HepG2 (cell line): Measurements from ENCODE around the gene HSCB. TPM values are rescaled to one million over a fixed set of nuclear protein-coding genes. Genes with fewer than 3 reads are reported as not detected.

Experiments
- ATAC-seq: fragments of 200-7000 bp; cut with Tn5 transposase; 3 replicates; pipeline ENCODE4 v1.9.1; 2020; ENCODE audit warnings: mild to moderate bottlenecking, moderate library complexity
- BruUV-seq: library from RNA; stranded (reverse); fragments of 400-500 nt; replicated peaks from 2 replicates; lab custom pipeline; 2021; lab: Mats Ljungman, UMichigan
- CTCF ChIA-PET: fragments of 300-600 bp; formaldehyde crosslinking; extraction: SDS; loops from one replicate; lab custom pipeline; 2021; ENCODE audit warnings: low total read pairs, inconsistent platforms, low intra/inter-chr PET ratio; lab: Yijun Ruan, JAX
- POLR2A ChIA-PET: fragments of 350-600 bp; sonication (Branson Sonifier 250); formaldehyde crosslinking; loops from one replicate; lab custom pipeline; 2020; ENCODE audit warnings: antibody characterized with exemption, inconsistent platforms; lab: Yijun Ruan, JAX
- DNase-seq: peaks from one replicate; pipeline ENCODE4 v3.0.0-alpha.2; 2015; ENCODE audit warnings: low spot score
- FAIRE-seq: peaks from 3 replicates; lab custom pipeline; 2011; peaks lifted over from hg19 to GRCh38; lab: Jason Lieb, UNC
- H2AFZ ChIP-seq: one replicate; pipeline ENCODE4 v1.6.1; 2011; ENCODE audit warnings: low read length, inconsistent platforms
- H3K27ac ChIP-seq: fragments of 300-600 bp; 3 replicates; pipeline ENCODE4 v1.8.0; 2011; ENCODE audit warnings: mixed run types, mild to moderate bottlenecking, mixed read lengths, low read length, inconsistent platforms; ENCODE audit not compliant: insufficient read depth; ENCODE audit errors: extremely low read length
- H3K27me3 ChIP-seq, 2 experiments: fragments of 200-600 bp in 1 of 2; 2 replicates in 1 of 2; 3 replicates in 1 of 2; pipeline versions ENCODE4 v1.6.0 to v1.8.0; 2011; ENCODE audit warnings: low read length in 2 of 2, mild to moderate bottlenecking in 2 of 2, moderate library complexity in 2 of 2, inconsistent platforms in 1 of 2; ENCODE audit not compliant: insufficient read depth in 2 of 2, control insufficient read depth in 1 of 2
- H3K36me3 ChIP-seq, 2 experiments: fragments of 200-600 bp in 1 of 2; replicated peaks in 1 of 2; 2 replicates in 1 of 2; 3 replicates in 1 of 2; pipeline versions ENCODE4 v1.5.1 to v1.8.0; 2011; ENCODE audit warnings: low read length in 2 of 2, inconsistent platforms in 1 of 2; ENCODE audit not compliant: insufficient read depth in 2 of 2, control insufficient read depth in 1 of 2
- H3K4me1 ChIP-seq: 2 replicates; pipeline ENCODE4 v1.5.1; 2012; ENCODE audit warnings: low read length, inconsistent platforms; ENCODE audit not compliant: insufficient read depth
- H3K4me2 ChIP-seq: 2 replicates; pipeline ENCODE4 v1.6.0; 2011; ENCODE audit warnings: low read depth, low read length, inconsistent platforms
- H3K4me3 ChIP-seq, 3 experiments: fragments of 200-600 bp in 1 of 3; sonication (generic), shearing (Covaris generic) in 1 of 3; replicated peaks in 1 of 3; 2 replicates each; pipeline ENCODE4 v1.5.1; 2011 to 2016; ENCODE audit warnings: low read length in 3 of 3, inconsistent platforms in 2 of 3, low read depth in 2 of 3, mild to moderate bottlenecking in 2 of 3, control low read depth in 1 of 3, mixed read lengths in 1 of 3; ENCODE audit not compliant: insufficient read depth in 1 of 3
- H3K79me2 ChIP-seq: one replicate; pipeline ENCODE4 v1.6.1; 2011; ENCODE audit warnings: low read length, inconsistent platforms; ENCODE audit not compliant: insufficient read depth
- H3K9ac ChIP-seq: 2 replicates; pipeline ENCODE4 v1.6.0; 2011; ENCODE audit warnings: mild to moderate bottlenecking, low read depth, low read length, inconsistent platforms; ENCODE audit not compliant: insufficient read depth
- H3K9me3 ChIP-seq: 2 replicates; pipeline ENCODE4 v1.5.1; 2012; ENCODE audit warnings: mild to moderate bottlenecking, low read length
- H4K20me1 ChIP-seq: 2 replicates; pipeline ENCODE4 v1.6.0; 2011; ENCODE audit warnings: inconsistent platforms, mild to moderate bottlenecking, low read length, moderate library complexity; ENCODE audit not compliant: insufficient read depth
- GPBP1L1 ChIP-seq: sonication (generic); formaldehyde crosslinking; IDR thresholded peaks from 2 replicates; pipeline ENCODE4 v1.5.0; 2020; ENCODE audit warnings: mild to moderate bottlenecking, missing genetic modification reagents
- HMGXB3 ChIP-seq: sonication (generic); formaldehyde crosslinking; IDR thresholded peaks from 2 replicates; pipeline ENCODE4 v1.4.0; 2020; ENCODE audit warnings: missing genetic modification reagents, borderline replicate concordance
- MAFF ChIP-seq: IDR thresholded peaks from 2 replicates; pipeline ENCODE4 v1.6.1; 2011; ENCODE audit warnings: low read depth, low read length, improper control_type of control experiment
- RCOR2 ChIP-seq: IDR thresholded peaks from 2 replicates; pipeline ENCODE4 v1.6.1; 2016; ENCODE audit warnings: missing biosample characterization, missing genetic modification reagents
- ZFAT ChIP-seq: sonication (generic); formaldehyde crosslinking; conservative IDR thresholded peaks from 2 replicates; pipeline ENCODE4 v1.8.1; 2023; ENCODE audit warnings: missing genetic modification reagents, inconsistent platforms
- ZFP1 ChIP-seq: IDR thresholded peaks from 2 replicates; pipeline ENCODE4 v1.6.1; 2016
- ZMAT5 ChIP-seq: sonication (generic); formaldehyde crosslinking; IDR thresholded peaks from 2 replicates; pipeline ENCODE4 v1.5.0; 2020; ENCODE audit warnings: mild to moderate bottlenecking, low read depth, missing genetic modification reagents, borderline replicate concordance
- ZNF142 ChIP-seq: sonication (generic); formaldehyde crosslinking; IDR thresholded peaks from 2 replicates; pipeline ENCODE4 v1.4.0; 2020; ENCODE audit warnings: missing genetic modification reagents
- ZNF143 ChIP-seq: sonication (generic); formaldehyde crosslinking; IDR thresholded peaks from 2 replicates; pipeline ENCODE4 v1.4.0; 2020; ENCODE audit warnings: missing genetic modification reagents
- ZNF225 ChIP-seq: sonication (generic); formaldehyde crosslinking; IDR thresholded peaks from 2 replicates; pipeline ENCODE4 v1.4.0; 2020; ENCODE audit warnings: mild to moderate bottlenecking, missing genetic modification reagents
- ZNF274 ChIP-seq: sonication (generic); formaldehyde crosslinking; IDR thresholded peaks from 2 replicates; pipeline ENCODE4 v1.5.1; 2020; ENCODE audit warnings: mild to moderate bottlenecking, missing genetic modification reagents
- ZNF329 ChIP-seq: sonication (generic); formaldehyde crosslinking; IDR thresholded peaks from 2 replicates; pipeline ENCODE4 v1.9.0; 2021; ENCODE audit warnings: low read depth, mild to moderate bottlenecking, missing genetic modification reagents
- ZNF441 ChIP-seq: sonication (generic); formaldehyde crosslinking; IDR thresholded peaks from 2 replicates; pipeline ENCODE4 v1.7.0; 2021; ENCODE audit warnings: missing genetic modification reagents, borderline replicate concordance
- ZNF451 ChIP-seq: sonication (generic); formaldehyde crosslinking; IDR thresholded peaks from 2 replicates; pipeline ENCODE4 v1.5.0; 2020; ENCODE audit warnings: mild to moderate bottlenecking, missing genetic modification reagents
- WGBS: methylation state at CpG from one replicate; pipeline ENCODE4 v1.1.6; 2017; ENCODE audit warnings: low lambda C conversion rate; 5-methylcytosine and 5-hydroxymethylcytosine counted together
- in situ Hi-C: cut with HindIII; loops from 2 replicates; pipeline ENCODE4 v1.10.0; 2017; ENCODE audit warnings: low pct_unique_long_range_greater_than_20kb; ENCODE audit not compliant: extremely low pct_ligation_motif_present
- intact Hi-C: fragments of 100-400 bp; cut with micrococcal nuclease; formaldehyde crosslinking; loops from one replicate; pipeline ENCODE4 v1.10.0; 2022; ENCODE audit not compliant: unreplicated experiment
- polyA plus RNA-seq, 8 experiments: library from polyadenylated mRNA; depleted of rRNA in 3 of 8; stranded (reverse) in 7 of 8; unstranded in 1 of 8; fragments of >200 nt; fragmentation: Illumina TruSeq in 4 of 8; extraction: Trizol in 4 of 8; gene quantifications; 2 replicates each; pipeline versions ENCODE4 v1.2.1 to v1.2.3, GENCODE V29; 2011 to 2016; ENCODE audit warnings: low read depth in 4 of 8, missing spikeins in 1 of 8, mixed read lengths in 1 of 8; ENCODE audit not compliant: insufficient read depth in 1 of 8
- total RNA-seq, 5 experiments: library from RNA; depleted of rRNA; stranded (reverse); fragments of >200 nt; fragmentation: Illumina TruSeq; extraction: Trizol; gene quantifications; 2 replicates each; pipeline ENCODE4 v1.2.3, GENCODE V29; 2016; ENCODE audit warnings: low read depth in 1 of 5

HSCB gene
- total and polyA plus RNA-seq, 2 of the 13 experiments (the other 11 are each of a cell fraction or from before 2014, with no cell fraction given): 15.4 to 20.9 TPM

- H3K36me3 ChIP-seq: peaks cover 8 to 33% of the 10 kb centered on the region in 2 experiments
- no peak overlapping the region for H3K27ac ChIP-seq
- peaks cover 3% of the 10 kb centered on the region for H3K79me2 ChIP-seq
- no peak overlapping the region for H3K9ac ChIP-seq
- BruUV-seq: no TSS peak
- 95% methylated on average over 3 of the region's 3 CpGs for WGBS
- no peaks in the 10 kb centered on the region for H3K27me3 ChIP-seq
- no peak overlapping the region for H3K4me2 ChIP-seq
- ChIA-PET CTCF (no interaction called here), POLR2A (interaction anchor here (1.4 kb wide), 1 partner anchor 16 kb away, joined by 3 read pairs; no protein-coding TSS in a partner anchor)
- no peaks in the 10 kb centered on the region for H3K4me1 ChIP-seq
- no peak overlapping the region for H3K4me3 ChIP-seq
- ATAC-seq: no peak
- no peaks in the 10 kb centered on the region for H3K9me3 ChIP-seq
- DNase-seq: no peak
- in situ Hi-C loops: no loop called here
- H2AFZ ChIP-seq: no peak overlapping the region
- intact Hi-C loops: no loop called here
- FAIRE-seq: no peak
- no peaks in the 10 kb centered on the region for H4K20me1 ChIP-seq
- TF ChIP-seq ZNF143 (CRISPR knock-in tag): no peak
- no peak for TF ChIP-seq ZNF329 (CRISPR knock-in tag)
- TF ChIP-seq GPBP1L1: no peak
- TF ChIP-seq ZNF142: no peak
- TF ChIP-seq HMGXB3 (CRISPR knock-in tag): no peak
- no peak for TF ChIP-seq ZNF451 (CRISPR knock-in tag)
- no peak for TF ChIP-seq ZNF274 (CRISPR knock-in tag)
- no peak for TF ChIP-seq ZNF441
- no peak for TF ChIP-seq MAFF
- no peak for TF ChIP-seq ZNF225
- TF ChIP-seq ZFAT: no peak
- TF ChIP-seq RCOR2 (CRISPR knock-in tag): no peak
- no peak for TF ChIP-seq ZMAT5 (CRISPR knock-in tag)
- TF ChIP-seq ZFP1 (CRISPR knock-in tag): no peak
These were observed 11.7 kb upstream of the HSCB start for GRCh38 chr22:28730179-28730578.
